ENCODE results near the gene ERVW-1.

The ERVW-1 gene

GRCh38 chr7:92423710-92424131 lies 54.0 kb downstream of the ERVW-1 start:
- no peak for DNase-seq

- DNase-seq = no peak
Measured at GRCh38 chr7:92422926-92423325, 54.8 kb downstream of the ERVW-1 start.

GRCh38 chr7:92421676-92422435 lies 55.9 kb downstream of the ERVW-1 start:
- DNase-seq = no peak

All from C1 segment of cervical spinal cord (tissue), 14 donors.